Parathyroid adenoma (tissue), 2 donors: ENCODE data around the gene MST1.
A peak's percentile ranks its signal among the peaks of the same experiment; 100 is the strongest.

Experiments
- H2AFZ ChIP-seq: fragments of 300-600 bp; sonication (generic); one replicate; pipeline ENCODE4 v1.7.0; 2017; ENCODE audit warnings: antibody characterized with exemption, mild to moderate bottlenecking
- H3K27ac ChIP-seq: fragments of 300-600 bp; sonication (generic); one replicate; pipeline ENCODE4 v1.7.0; 2017
- H3K27me3 ChIP-seq: fragments of 300-600 bp; sonication (generic); one replicate; pipeline ENCODE4 v1.7.0; 2017; ENCODE audit warnings: low read length; ENCODE audit not compliant: control insufficient read depth, insufficient read depth
- H3K36me3 ChIP-seq: fragments of 300-600 bp; sonication (generic); one replicate; pipeline ENCODE4 v1.7.0; 2017; ENCODE audit warnings: low read length; ENCODE audit not compliant: control insufficient read depth, insufficient read depth
- H3K4me1 ChIP-seq: fragments of 300-600 bp; sonication (generic); one replicate; pipeline ENCODE4 v1.7.0; 2017; ENCODE audit warnings: control low read depth
- H3K4me2 ChIP-seq: fragments of 300-600 bp; sonication (generic); one replicate; pipeline ENCODE4 v1.7.0; 2017; ENCODE audit warnings: low read length
- H3K4me3 ChIP-seq: fragments of 300-600 bp; sonication (generic); one replicate; pipeline ENCODE4 v1.7.0; 2017; ENCODE audit warnings: low read depth, low read length
- H3K79me2 ChIP-seq: fragments of 300-600 bp; sonication (generic); one replicate; pipeline ENCODE4 v1.7.0; 2017; ENCODE audit warnings: control low read depth
- H3K9ac ChIP-seq: fragments of 300-600 bp; sonication (generic); one replicate; pipeline ENCODE4 v1.7.0; 2017; ENCODE audit warnings: mild to moderate bottlenecking
- H3K9me3 ChIP-seq: fragments of 300-600 bp; sonication (generic); one replicate; pipeline ENCODE4 v1.7.0; 2017; ENCODE audit warnings: low read length; ENCODE audit not compliant: control insufficient read depth
- TF ChIP-seq, protein P1 (sequence below): fragments of 300-600 bp; sonication (generic); IDR thresholded peaks from one replicate; pipeline ENCODE4 v1.7.0; 2017; ENCODE audit warnings: antibody characterized with exemption, mild to moderate bottlenecking
- donor health status: primary hyperparathyroidism.

Gene MST1

GRCh38 chr3:49716691-49717210, 27.5 kb upstream of the MST1 start:
- H3K79me2 ChIP-seq = no peaks in the 10 kb centered on the region
- H2AFZ ChIP-seq = no peak overlapping the region
- no peak overlapping the region for H3K9ac ChIP-seq
- no peak overlapping the region for H3K4me3 ChIP-seq
- H3K9me3 ChIP-seq = no peaks in the 10 kb centered on the region
- no peak overlapping the region for H3K4me2 ChIP-seq
- no peaks in the 10 kb centered on the region for H3K27me3 ChIP-seq
- H3K4me1 ChIP-seq = peaks cover 13% of the 10 kb centered on the region
- no peak overlapping the region for H3K27ac ChIP-seq
- H3K36me3 ChIP-seq = no peaks in the 10 kb centered on the region
- TF ChIP-seq, protein P1, sequence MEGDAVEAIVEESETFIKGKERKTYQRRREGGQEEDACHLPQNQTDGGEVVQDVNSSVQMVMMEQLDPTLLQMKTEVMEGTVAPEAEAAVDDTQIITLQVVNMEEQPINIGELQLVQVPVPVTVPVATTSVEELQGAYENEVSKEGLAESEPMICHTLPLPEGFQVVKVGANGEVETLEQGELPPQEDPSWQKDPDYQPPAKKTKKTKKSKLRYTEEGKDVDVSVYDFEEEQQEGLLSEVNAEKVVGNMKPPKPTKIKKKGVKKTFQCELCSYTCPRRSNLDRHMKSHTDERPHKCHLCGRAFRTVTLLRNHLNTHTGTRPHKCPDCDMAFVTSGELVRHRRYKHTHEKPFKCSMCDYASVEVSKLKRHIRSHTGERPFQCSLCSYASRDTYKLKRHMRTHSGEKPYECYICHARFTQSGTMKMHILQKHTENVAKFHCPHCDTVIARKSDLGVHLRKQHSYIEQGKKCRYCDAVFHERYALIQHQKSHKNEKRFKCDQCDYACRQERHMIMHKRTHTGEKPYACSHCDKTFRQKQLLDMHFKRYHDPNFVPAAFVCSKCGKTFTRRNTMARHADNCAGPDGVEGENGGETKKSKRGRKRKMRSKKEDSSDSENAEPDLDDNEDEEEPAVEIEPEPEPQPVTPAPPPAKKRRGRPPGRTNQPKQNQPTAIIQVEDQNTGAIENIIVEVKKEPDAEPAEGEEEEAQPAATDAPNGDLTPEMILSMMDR = no peak

- no peaks in the 10 kb centered on the region for H3K27me3 ChIP-seq
- H3K79me2 ChIP-seq = no peaks in the 10 kb centered on the region
- H2AFZ ChIP-seq = no peak overlapping the region
- H3K4me2 ChIP-seq = no peak overlapping the region
- H3K4me1 ChIP-seq = peaks cover 13% of the 10 kb centered on the region
- H3K9me3 ChIP-seq = no peaks in the 10 kb centered on the region
- H3K27ac ChIP-seq = peak overlapping the region; percentile 82
- TF ChIP-seq, protein P1 = no peak
- no peak overlapping the region for H3K4me3 ChIP-seq
- no peak overlapping the region for H3K9ac ChIP-seq
- H3K36me3 ChIP-seq = no peaks in the 10 kb centered on the region
These were observed 26.9 kb upstream of the MST1 start for GRCh38 chr3:49716169-49716568.

GRCh38 chr3:49715611-49716121, 26.4 kb upstream of the MST1 start:
- Histone ChIP-seq H3K27me3 (no peaks in the 10 kb centered on the region), H3K4me2 (no peak overlapping the region), H3K79me2 (no peaks in the 10 kb centered on the region), H3K27ac (peak overlapping the region; percentile 82), H3K9ac (no peak overlapping the region), H3K36me3 (no peaks in the 10 kb centered on the region), H3K9me3 (no peaks in the 10 kb centered on the region), H2AFZ (no peak overlapping the region), H3K4me3 (no peak overlapping the region), H3K4me1 (peaks cover 13% of the 10 kb centered on the region)
- TF ChIP-seq, protein P1 = no peak

DNA sequence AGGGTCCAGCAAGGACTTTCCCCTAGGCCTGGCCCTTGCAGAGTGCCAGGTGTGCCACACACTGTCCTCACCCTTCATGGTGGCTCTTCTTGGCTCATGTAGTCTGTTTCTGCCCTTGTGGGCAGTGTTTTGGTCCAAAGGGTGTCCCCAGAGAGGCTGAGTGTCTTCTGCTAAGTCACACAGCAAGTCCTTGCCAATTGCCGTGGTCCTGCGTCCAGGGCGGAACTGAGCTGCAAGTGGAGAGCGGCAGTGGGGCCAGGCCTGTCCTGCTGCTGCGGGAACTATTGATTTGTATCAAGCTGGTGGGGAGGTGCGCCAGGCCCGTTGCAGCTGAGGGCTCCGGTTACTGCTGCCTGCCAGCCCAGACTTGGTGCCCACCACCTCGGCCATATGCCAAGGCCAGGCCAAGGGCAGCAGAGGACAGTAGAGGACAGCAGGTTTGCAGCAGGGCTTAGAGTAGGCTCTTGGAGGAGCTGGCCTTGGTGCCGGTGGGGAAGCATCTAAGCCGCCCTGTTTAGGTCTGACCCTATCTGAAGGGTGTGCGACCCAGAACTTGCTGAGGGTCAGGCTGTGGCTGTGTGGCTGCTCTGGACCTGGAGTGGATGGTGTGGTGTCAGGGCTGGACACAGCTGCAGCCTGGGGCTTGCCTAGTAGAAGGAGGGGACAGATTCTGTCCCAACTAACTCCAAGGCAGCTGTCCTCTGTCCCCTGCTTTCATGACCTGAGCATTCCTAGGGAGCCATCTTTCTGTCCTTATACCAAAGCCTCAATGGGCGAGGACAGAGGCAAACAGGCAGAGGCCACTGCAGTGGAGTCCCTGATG, 25.7 kb upstream of the MST1 start:
- peak overlapping the region; percentile 82 for H3K27ac ChIP-seq
- TF ChIP-seq, protein P1 = no peak
- H3K9me3 ChIP-seq = no peaks in the 10 kb centered on the region
- H3K4me2 ChIP-seq = no peak overlapping the region
- no peak overlapping the region for H3K4me3 ChIP-seq
- H3K79me2 ChIP-seq = no peaks in the 10 kb centered on the region
- no peaks in the 10 kb centered on the region for H3K36me3 ChIP-seq
- H3K27me3 ChIP-seq = no peaks in the 10 kb centered on the region
- H3K4me1 ChIP-seq = peaks cover 13% of the 10 kb centered on the region
- H3K9ac ChIP-seq = no peak overlapping the region
- no peak overlapping the region for H2AFZ ChIP-seq
